ENCODE data around the gene KDM1B.

Gene KDM1B

DNA sequence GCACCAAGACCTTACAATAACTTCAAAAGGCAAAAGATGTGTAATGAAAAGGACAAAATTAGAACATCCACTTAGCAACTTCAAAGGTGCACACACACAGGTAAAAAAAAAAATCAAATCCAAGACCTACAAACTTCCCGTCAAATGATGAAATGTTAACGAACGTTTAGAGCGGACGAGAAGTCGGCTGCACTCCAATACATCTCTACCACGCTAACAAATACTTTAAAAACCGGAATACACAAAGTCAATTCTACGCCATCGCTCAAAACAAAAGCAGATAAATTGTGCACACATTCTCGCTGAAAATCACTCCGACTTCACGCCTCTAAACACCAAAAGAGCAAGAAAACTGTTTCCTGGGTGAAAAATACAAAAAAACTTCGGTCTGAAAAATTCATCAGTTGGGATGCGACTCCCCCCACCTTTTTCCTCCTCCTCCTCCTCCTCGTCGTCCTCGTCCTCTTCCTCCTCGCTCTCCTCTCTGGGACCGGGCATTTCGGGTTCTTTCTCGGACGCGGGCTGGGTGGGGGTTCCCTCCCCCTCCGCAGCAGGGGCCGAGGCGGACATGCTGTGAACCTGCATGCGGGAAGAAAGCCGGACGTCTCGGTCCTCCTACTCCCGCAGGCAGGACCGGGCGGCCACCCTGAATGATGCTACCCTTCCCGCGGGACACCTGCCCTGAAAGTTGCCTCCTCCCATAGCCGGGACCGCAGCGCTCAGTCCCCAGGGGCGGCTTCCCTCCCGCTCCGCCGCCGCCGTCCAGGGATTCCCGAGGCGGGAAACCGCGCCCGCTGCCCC lies 108.4 kb downstream of the KDM1B start:
- TF ChIP-seq Cebpa-rat (IDR thresholded peaks at IDR 0.05): no peak
- H4K20me1 ChIP-seq: peaks cover 45% of the 10 kb centered on the region
- no peaks in the 10 kb centered on the region for H3K27me3 ChIP-seq
- peak overlapping the region; percentile 98 for H3K9ac ChIP-seq
- peak overlapping the region; percentile 96 for H3K4me3 ChIP-seq
- H3K4me2 ChIP-seq: peak overlapping the region; percentile 89
- peaks cover 18% of the 10 kb centered on the region for H3K9me3 ChIP-seq
- H3K4me1 ChIP-seq: peaks cover 48% of the 10 kb centered on the region
- H3K27ac ChIP-seq: peak overlapping the region; percentile 98
- H3K36me3 ChIP-seq: peaks cover 31% of the 10 kb centered on the region

DNA sequence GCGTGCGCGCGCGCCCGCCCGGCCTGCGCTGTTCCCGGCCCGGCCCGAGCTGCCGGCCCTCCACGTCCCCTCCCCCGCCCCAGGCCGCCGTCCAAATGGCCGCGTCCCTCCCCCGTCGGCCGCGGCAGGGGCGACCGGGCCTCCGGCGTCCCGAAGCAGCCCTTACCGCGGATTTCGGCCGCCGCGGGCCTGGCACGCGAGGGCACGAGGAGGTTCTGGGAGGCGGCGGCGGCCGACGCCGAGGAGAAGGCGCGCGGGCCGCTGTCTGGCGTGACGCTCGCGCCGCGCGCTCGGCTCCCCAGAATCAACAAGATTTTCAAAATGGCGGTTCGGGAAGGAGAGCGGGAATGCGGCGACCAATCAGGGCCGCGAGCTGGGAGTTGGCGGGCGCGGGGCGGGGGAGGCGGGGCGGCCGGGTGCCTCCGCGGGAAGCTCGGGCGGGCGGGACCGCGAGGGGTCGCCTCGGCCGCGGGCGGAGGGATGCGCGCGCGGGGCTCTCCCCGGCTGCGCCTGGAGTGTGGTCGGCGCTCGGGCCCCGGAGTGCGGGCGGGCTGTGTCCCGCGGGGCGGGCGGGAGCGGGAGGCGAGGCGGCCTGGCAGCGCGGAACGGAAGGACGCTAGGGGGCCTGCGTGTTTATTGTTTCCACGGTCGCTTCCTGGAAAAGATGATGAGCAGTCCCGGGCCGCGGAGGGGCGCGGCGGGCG lies 109.1 kb downstream of the KDM1B start, which contains the start of gene DEK:
Gene DEK (minus strand): TSS at position 312 of the 704 bp plus-strand sequence. CDS start 543 bp downstream, outside the sequence.
- H3K4me2 ChIP-seq: peak within 1 kb of the TSS; percentile 92
- TF ChIP-seq Cebpa-rat (IDR thresholded peaks at IDR 0.05): no peak
- H3K4me3 ChIP-seq: peak within 1 kb of the TSS; percentile 96
- H3K4me1 ChIP-seq: peaks cover 56% of the 10 kb centered on the region
- peaks cover 25% of the 10 kb centered on the region for H3K36me3 ChIP-seq
- H3K9me3 ChIP-seq: peaks cover 18% of the 10 kb centered on the region
- peak within 1 kb of the TSS; percentile 98 for H3K9ac ChIP-seq
- peak within 1 kb of the TSS; percentile 98 for H3K27ac ChIP-seq
- H3K27me3 ChIP-seq: no peaks in the 10 kb centered on the region
- H4K20me1 ChIP-seq: peaks cover 38% of the 10 kb centered on the region

DNA sequence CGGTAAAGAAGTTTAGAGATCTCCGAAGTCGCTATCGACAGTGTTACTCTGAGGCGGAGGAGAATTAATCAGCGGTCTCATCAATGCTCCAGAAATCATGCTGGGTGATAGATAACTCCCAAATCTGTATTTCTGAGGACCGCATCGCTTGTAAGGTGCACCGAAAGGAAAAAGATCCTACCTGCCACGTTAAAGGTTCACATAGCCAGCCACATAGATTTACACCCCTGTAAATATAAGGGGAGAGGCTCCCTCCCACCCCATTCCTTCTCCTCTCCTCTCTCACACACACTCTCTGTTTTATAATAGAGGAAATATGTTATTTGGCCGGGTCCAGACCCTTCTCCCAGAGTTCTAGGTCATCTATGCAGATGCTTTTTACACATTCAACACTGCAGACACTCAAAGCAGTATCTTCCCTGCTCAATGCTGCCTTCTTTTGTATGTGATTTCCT lies 109.7 kb downstream of the KDM1B start:
- H3K4me1 ChIP-seq: peaks cover 56% of the 10 kb centered on the region
- peak overlapping the region; percentile 92 for H3K4me2 ChIP-seq
- TF ChIP-seq Cebpa-rat (IDR thresholded peaks at IDR 0.05): no peak
- peaks cover 32% of the 10 kb centered on the region for H4K20me1 ChIP-seq
- peak overlapping the region; percentile 98 for H3K9ac ChIP-seq
- peaks cover 18% of the 10 kb centered on the region for H3K9me3 ChIP-seq
- H3K36me3 ChIP-seq: peaks cover 19% of the 10 kb centered on the region
- H3K27me3 ChIP-seq: no peaks in the 10 kb centered on the region
- H3K27ac ChIP-seq: peak overlapping the region; percentile 98
- H3K4me3 ChIP-seq: peak overlapping the region; percentile 96

DNA sequence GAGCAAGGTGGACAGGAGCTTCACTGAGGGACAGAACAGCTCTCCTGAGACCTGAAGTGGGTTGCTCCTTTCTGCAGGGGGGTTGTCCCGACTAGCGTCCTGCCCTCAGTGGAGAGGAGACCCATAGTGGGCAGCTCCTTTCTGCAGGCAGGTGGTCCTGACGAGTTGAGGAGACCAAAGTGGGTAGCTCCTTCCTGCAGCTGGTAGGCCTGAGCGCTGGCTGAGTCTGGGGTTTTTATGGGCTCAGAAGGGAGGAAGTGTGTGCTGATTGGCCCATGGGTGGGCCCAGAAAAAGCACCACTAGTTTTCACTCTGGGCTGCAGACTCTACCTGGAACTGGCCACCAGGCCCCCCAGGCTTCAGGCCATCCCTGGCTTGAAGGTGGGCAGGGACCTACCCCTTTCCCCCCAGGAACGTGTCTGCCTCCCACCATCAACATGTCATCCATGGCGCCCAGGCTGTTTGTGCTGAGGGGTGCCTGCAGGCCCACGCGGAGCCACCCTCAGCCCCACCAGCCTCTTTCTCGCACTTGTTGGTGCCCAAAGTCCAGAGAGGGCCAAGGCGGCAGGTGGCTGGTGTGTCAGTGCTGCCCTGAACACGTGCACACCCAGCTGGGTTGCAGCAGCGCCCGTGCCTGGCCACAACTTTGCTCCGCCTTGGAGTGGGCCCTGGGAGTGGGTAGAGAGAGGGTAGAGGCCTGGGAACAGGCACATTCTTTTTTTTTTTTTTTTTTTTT lies 110.7 kb downstream of the KDM1B start:
- Histone ChIP-seq H3K4me3 (peak overlapping the region; percentile 96), H3K27ac (no peak overlapping the region), H3K36me3 (peaks cover 11% of the 10 kb centered on the region), H3K9ac (no peak overlapping the region), H3K9me3 (peaks cover 18% of the 10 kb centered on the region), H3K4me2 (peak overlapping the region; percentile 92), H3K27me3 (no peaks in the 10 kb centered on the region), H3K4me1 (peaks cover 49% of the 10 kb centered on the region), H4K20me1 (peaks cover 22% of the 10 kb centered on the region)
- TF ChIP-seq Cebpa-rat (IDR thresholded peaks at IDR 0.05): no peak

DNA sequence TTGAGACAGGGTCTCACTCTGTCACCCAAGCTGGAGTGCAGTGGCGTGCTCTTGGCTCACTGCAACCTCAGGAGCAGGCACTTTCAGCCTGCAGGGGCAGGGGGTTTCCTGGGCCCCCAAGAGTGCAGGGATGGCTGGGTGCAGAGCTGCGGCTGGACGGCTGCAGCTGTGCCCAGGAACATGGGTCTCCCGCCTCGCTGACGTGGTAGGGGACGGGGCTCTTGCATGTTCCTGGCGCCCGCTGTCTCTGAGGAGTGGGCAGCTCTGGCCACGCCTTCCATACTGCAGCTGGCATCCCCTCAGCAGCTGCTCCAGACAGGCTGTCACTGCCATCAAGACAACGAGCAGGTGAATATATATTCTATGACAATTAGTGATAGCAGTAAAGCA lies 111.3 kb downstream of the KDM1B start:
- H3K4me2 ChIP-seq: no peak overlapping the region

DNA sequence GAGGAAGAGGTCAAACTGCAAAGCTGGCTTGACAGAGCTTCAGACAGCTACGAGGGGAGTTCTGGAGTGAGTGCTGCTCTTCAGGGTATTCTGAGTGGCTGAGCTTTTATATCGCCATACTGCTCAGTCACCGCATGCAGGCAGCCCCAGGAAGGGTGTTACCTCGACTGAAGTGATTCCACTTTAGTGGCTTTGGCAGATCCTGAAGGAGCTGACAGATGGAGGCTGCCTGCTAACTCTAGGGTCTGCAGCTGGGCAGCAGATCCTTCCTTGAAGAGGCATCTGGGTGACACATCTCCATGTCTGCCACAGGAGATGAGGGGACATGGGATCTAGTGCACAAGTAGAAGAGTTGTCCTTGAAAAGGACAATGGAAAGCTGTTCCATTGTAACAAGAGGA lies 112.8 kb downstream of the KDM1B start:
- H3K36me3 ChIP-seq: no peaks in the 10 kb centered on the region
- H4K20me1 ChIP-seq: peaks cover under 1% of the 10 kb centered on the region; the same call in 1 of the 2 replicates
- no peak overlapping the region for H3K9ac ChIP-seq
- H3K27ac ChIP-seq: no peak overlapping the region
- H3K4me2 ChIP-seq: no peak overlapping the region; the same call in 1 of the 2 replicates
- no peak for TF ChIP-seq Cebpa-rat (IDR thresholded peaks at IDR 0.05)
- peaks cover 31% of the 10 kb centered on the region for H3K4me1 ChIP-seq
- peaks cover 18% of the 10 kb centered on the region for H3K9me3 ChIP-seq
- H3K27me3 ChIP-seq: no peaks in the 10 kb centered on the region
- no peak overlapping the region for H3K4me3 ChIP-seq

More for the DNA sequence above, 111.3 kb downstream of the KDM1B start:
- no peak overlapping the region for H3K4me3 ChIP-seq
- peaks cover 18% of the 10 kb centered on the region for H3K9me3 ChIP-seq
- H4K20me1 ChIP-seq: peaks cover 16% of the 10 kb centered on the region
- H3K9ac ChIP-seq: no peak overlapping the region
- H3K36me3 ChIP-seq: peaks cover 6% of the 10 kb centered on the region; the same call in 1 of the 2 replicates
- no peaks in the 10 kb centered on the region for H3K27me3 ChIP-seq
- no peak overlapping the region for H3K27ac ChIP-seq
- H3K4me1 ChIP-seq: peaks cover 44% of the 10 kb centered on the region
- no peak for TF ChIP-seq Cebpa-rat (IDR thresholded peaks at IDR 0.05)

DNA sequence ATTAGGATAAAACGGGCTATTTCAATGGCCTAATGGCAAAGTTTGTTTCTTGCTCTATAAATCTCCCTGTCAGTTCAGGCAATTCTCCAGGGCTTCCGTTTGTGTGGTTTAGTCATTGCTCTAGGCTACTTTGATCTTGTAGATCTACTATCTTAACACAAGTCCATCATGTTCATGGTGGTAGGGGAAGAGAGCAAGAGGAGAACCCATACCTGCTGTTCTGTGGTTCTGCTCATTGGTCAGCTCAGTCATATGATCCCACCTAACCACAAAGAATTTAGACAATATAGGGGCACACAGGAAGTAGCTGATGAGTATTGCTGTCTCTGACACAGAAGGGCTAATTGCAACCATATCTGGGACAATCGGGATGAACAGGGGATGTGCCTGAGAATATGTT lies 114.0 kb downstream of the KDM1B start:
- Histone ChIP-seq H3K4me2 (peak overlapping the region; percentile 50), H3K4me1 (peaks cover 31% of the 10 kb centered on the region), H4K20me1 (no peaks in the 10 kb centered on the region), H3K27me3 (no peaks in the 10 kb centered on the region), H3K9me3 (peaks cover 18% of the 10 kb centered on the region), H3K27ac (no peak overlapping the region), H3K36me3 (no peaks in the 10 kb centered on the region), H3K9ac (no peak overlapping the region), H3K4me3 (no peak overlapping the region)
- no peak for TF ChIP-seq Cebpa-rat (IDR thresholded peaks at IDR 0.05)

DNA sequence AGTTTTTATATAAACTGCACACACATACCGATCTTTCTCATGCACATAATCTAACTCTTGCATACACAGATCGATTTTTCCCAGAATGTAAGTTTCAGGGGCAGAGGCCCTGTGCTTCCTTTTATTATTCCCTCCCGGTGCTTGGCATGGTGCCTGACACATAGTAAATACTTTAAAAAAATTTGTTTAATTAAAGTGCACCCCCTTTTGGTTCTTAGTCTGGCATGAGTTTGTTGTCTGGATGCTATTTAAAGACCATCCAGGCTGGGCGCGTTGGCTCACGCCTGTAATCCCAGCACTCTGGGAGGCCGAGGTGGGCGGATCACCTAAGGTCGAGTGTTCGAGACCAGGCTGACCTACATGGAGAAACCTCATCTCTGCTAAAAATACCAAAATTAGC lies 114.5 kb downstream of the KDM1B start:
- no peak for TF ChIP-seq Cebpa-rat (IDR thresholded peaks at IDR 0.05)
- no peaks in the 10 kb centered on the region for H3K27me3 ChIP-seq
- peaks cover 31% of the 10 kb centered on the region for H3K4me1 ChIP-seq
- H3K4me2 ChIP-seq: peak overlapping the region; percentile 50
- H3K4me3 ChIP-seq: no peak overlapping the region
- H4K20me1 ChIP-seq: no peaks in the 10 kb centered on the region
- H3K36me3 ChIP-seq: no peaks in the 10 kb centered on the region
- no peak overlapping the region for H3K27ac ChIP-seq
- no peak overlapping the region for H3K9ac ChIP-seq
- H3K9me3 ChIP-seq: peaks cover 18% of the 10 kb centered on the region

DNA sequence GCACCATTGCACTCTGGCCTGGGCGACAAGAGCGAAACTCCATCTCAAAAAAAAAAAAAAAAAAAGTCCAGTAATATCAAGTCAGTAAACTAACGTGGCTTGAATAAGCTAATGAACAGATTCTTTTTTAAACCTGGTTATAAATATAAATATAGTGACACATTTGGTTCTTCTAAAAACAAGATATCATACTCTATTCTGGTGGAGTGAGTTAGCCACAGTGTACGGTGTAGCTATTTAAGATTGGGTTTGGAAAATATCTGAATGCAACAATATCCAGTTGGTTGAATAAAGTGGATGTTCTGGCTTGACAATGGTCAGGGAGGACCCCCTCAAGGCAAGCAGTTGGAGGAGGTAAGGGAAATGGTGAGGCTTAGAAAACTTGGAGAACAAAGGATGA lies 115.0 kb downstream of the KDM1B start:
- Histone ChIP-seq H3K9ac (no peak overlapping the region), H4K20me1 (no peaks in the 10 kb centered on the region), H3K27me3 (no peaks in the 10 kb centered on the region), H3K9me3 (peaks cover 18% of the 10 kb centered on the region), H3K4me1 (peaks cover 27% of the 10 kb centered on the region), H3K4me2 (peak overlapping the region; percentile 50; the same call in 1 of the 2 replicates), H3K36me3 (no peaks in the 10 kb centered on the region), H3K27ac (no peak overlapping the region), H3K4me3 (no peak overlapping the region)
- TF ChIP-seq Cebpa-rat (IDR thresholded peaks at IDR 0.05): no peak
